K562 (cell line): ENCODE data around the gene PPP1R9B. TPM values are rescaled to one million over a fixed set of nuclear protein-coding genes. Genes with fewer than 3 reads are reported as not detected.

Experiments
- ATAC-seq: fragments of 200-7000 bp; cut with Tn5 transposase; 3 replicates; pipeline ENCODE4 v1.9.1; 2020; ENCODE audit warnings: moderate library complexity
- BruUV-seq: library from RNA; stranded (reverse); fragments of 400-500 nt; replicated peaks from 2 replicates; lab custom pipeline; 2021; lab: Mats Ljungman, UMichigan
- CTCF ChIA-PET: fragments of 300-600 bp; formaldehyde crosslinking; extraction: SDS; loops from one replicate; lab custom pipeline; 2021; ENCODE audit warnings: low intra/inter-chr PET ratio; lab: Yijun Ruan, JAX
- POLR2A ChIA-PET: fragments of 300-600, 350-650 bp; sonication (Branson Sonifier 250); formaldehyde crosslinking; extraction: SDS; loops from one replicate; lab custom pipeline; 2021; ENCODE audit warnings: antibody characterized with exemption, inconsistent platforms; lab: Yijun Ruan, JAX
- DNase-seq, 4 experiments: peaks; one replicate each; pipeline versions ENCODE4 v3.0.0 to v3.0.0-alpha.2; 2011 to 2018; ENCODE audit warnings: low spot score in 3 of 4, mixed read lengths in 3 of 4; ENCODE audit errors: extremely low read depth in 1 of 4
- FAIRE-seq: peaks from 2 replicates; lab custom pipeline; 2011; peaks lifted over from hg19 to GRCh38; lab: Jason Lieb, UNC
- H2AFZ ChIP-seq: 2 replicates; pipeline ENCODE4 v1.6.0; 2011; ENCODE audit warnings: low read depth, low read length, control low read depth, inconsistent platforms
- H3K27ac ChIP-seq: fragments of 200-600 bp; 3 replicates; pipeline ENCODE4 v1.8.0; 2011; ENCODE audit warnings: low read depth, mild to moderate bottlenecking, control low read depth, inconsistent platforms, low read length, moderate library complexity, mixed read lengths; ENCODE audit errors: extremely low read depth
- H3K27me3 ChIP-seq, 2 experiments: fragments of 300-600 bp in 1 of 2; 2 replicates in 1 of 2; 3 replicates in 1 of 2; pipeline versions ENCODE4 v1.6.0 to v1.8.0; 2011; ENCODE audit warnings: inconsistent platforms in 2 of 2, low read length in 2 of 2, mild to moderate bottlenecking in 1 of 2, mixed read lengths in 1 of 2, moderate library complexity in 1 of 2; ENCODE audit not compliant: control insufficient read depth in 2 of 2, insufficient read depth in 2 of 2
- H3K36me3 ChIP-seq: fragments of 300-600 bp; 3 replicates; pipeline ENCODE4 v1.8.0; 2011; ENCODE audit warnings: mild to moderate bottlenecking, low read length, inconsistent platforms; ENCODE audit not compliant: control insufficient read depth, insufficient read depth
- H3K4me1 ChIP-seq, 2 experiments: fragments of 200-600 bp in 1 of 2; replicated peaks in 1 of 2; 2 replicates in 1 of 2; 3 replicates in 1 of 2; pipeline versions ENCODE4 v1.5.1 to v1.8.0; 2011; ENCODE audit warnings: inconsistent platforms in 2 of 2, low read length in 2 of 2, mild to moderate bottlenecking in 1 of 2, mixed read lengths in 1 of 2, moderate library complexity in 1 of 2; ENCODE audit not compliant: control insufficient read depth in 2 of 2, insufficient read depth in 2 of 2
- H3K4me2 ChIP-seq: 2 replicates; pipeline ENCODE4 v1.6.1; 2011; ENCODE audit warnings: low read length, control low read depth, inconsistent platforms, mixed read lengths; ENCODE audit not compliant: insufficient read depth
- H3K4me3 ChIP-seq: fragments of 200-600 bp; sonication (generic), shearing (Covaris generic); 2 replicates; pipeline ENCODE4 v1.5.1; 2016; ENCODE audit warnings: control low read depth, inconsistent platforms
- H3K79me2 ChIP-seq: fragments of 200-600 bp; 3 replicates; pipeline ENCODE4 v1.8.0; 2011; ENCODE audit warnings: low read length, inconsistent platforms; ENCODE audit not compliant: control insufficient read depth, insufficient read depth
- H3K9ac ChIP-seq, 2 experiments: 2 replicates each; pipeline versions ENCODE4 v1.6.0 to v1.6.1; 2011; ENCODE audit warnings: low read depth in 2 of 2, low read length in 2 of 2, control low read depth in 1 of 2, inconsistent platforms in 1 of 2, mild to moderate bottlenecking in 1 of 2, mixed read lengths in 1 of 2; ENCODE audit not compliant: insufficient read depth in 1 of 2
- H3K9me1 ChIP-seq: one replicate; pipeline ENCODE4 v1.6.0; 2011; ENCODE audit warnings: inconsistent platforms, mild to moderate bottlenecking, low read length, moderate library complexity; ENCODE audit not compliant: control insufficient read depth, insufficient read depth
- H3K9me3 ChIP-seq: replicated peaks from 2 replicates; pipeline ENCODE4 v1.5.1; 2011; ENCODE audit warnings: low read depth, low read length, inconsistent platforms; ENCODE audit not compliant: control insufficient read depth, insufficient read depth
- H4K20me1 ChIP-seq: replicated peaks from 2 replicates; pipeline ENCODE4 v1.6.1; 2011; ENCODE audit warnings: low read length, inconsistent platforms, mixed read lengths; ENCODE audit not compliant: control insufficient read depth, insufficient read depth
- BMI1 ChIP-seq: fragments of 150-350 bp; IDR thresholded peaks from 2 replicates; pipeline ENCODE4 v1.6.1; 2014; ENCODE audit warnings: low read length
- CCNT2 ChIP-seq: IDR thresholded peaks from 2 replicates; pipeline ENCODE4 v1.6.1; 2011; ENCODE audit warnings: borderline replicate concordance, low read depth, mild to moderate bottlenecking, moderate library complexity, mixed read lengths, low read length; ENCODE audit not compliant: insufficient read length; ENCODE audit errors: extremely low read depth
- DEAF1 ChIP-seq: fragments of 450-650 bp; formaldehyde crosslinking; IDR thresholded peaks from 2 replicates; pipeline ENCODE4 v1.4.0; 2020; ENCODE audit warnings: mild to moderate bottlenecking, moderate library complexity
- EZH2 ChIP-seq: IDR thresholded peaks from 2 replicates; pipeline ENCODE4 v1.6.1; 2012; ENCODE audit warnings: low read depth, mild to moderate bottlenecking, inconsistent platforms, low read length, borderline replicate concordance
- FOXP4 ChIP-seq: sonication (generic); formaldehyde crosslinking; IDR thresholded peaks from 2 replicates; pipeline ENCODE4 v1.8.0; 2022; ENCODE audit warnings: mild to moderate bottlenecking, missing genetic modification reagents, borderline replicate concordance
- L3MBTL2 ChIP-seq: fragments of 450-650 bp; IDR thresholded peaks from 2 replicates; pipeline ENCODE4 v1.6.1; 2016; ENCODE audit warnings: mild to moderate bottlenecking, moderate library complexity
- MED1 ChIP-seq: sonication (generic); formaldehyde crosslinking; IDR thresholded peaks from 2 replicates; pipeline ENCODE4 v1.8.1; 2023; ENCODE audit warnings: missing genetic modification reagents, borderline replicate concordance
- MTA3 ChIP-seq: fragments of 450-650 bp; formaldehyde crosslinking; IDR thresholded peaks from 2 replicates; pipeline ENCODE4 v1.6.1; 2017; ENCODE audit warnings: mild to moderate bottlenecking, borderline replicate concordance
- PCBP2 ChIP-seq: fragments of 200-400 bp; formaldehyde crosslinking; IDR thresholded peaks from 2 replicates; pipeline ENCODE4 v1.6.1; 2018; ENCODE audit warnings: low read length, low read depth, mild to moderate bottlenecking, moderate library complexity; ENCODE audit not compliant: poor library complexity, severe bottlenecking
- PYGO2 ChIP-seq: fragments of 450-650 bp; IDR thresholded peaks from 2 replicates; pipeline ENCODE4 v1.6.1; 2016; ENCODE audit warnings: mild to moderate bottlenecking, missing genetic modification characterization, moderate library complexity, missing compliant biosample characterization
- RAD21 ChIP-seq, 2 experiments: fragments of 250-450 bp in 1 of 2; fragments of 450-650 bp in 1 of 2; sonication (Bioruptor Pico) in 1 of 2; formaldehyde crosslinking in 1 of 2; IDR thresholded peaks in 1 of 2; conservative IDR thresholded peaks in 1 of 2; 2 replicates each; pipeline versions ENCODE4 v1.4.0 to v1.8.0; 2020 to 2022; ENCODE audit warnings: mild to moderate bottlenecking in 2 of 2, moderate library complexity in 1 of 2
- RB1 ChIP-seq: fragments of 450-650 bp; IDR thresholded peaks from 2 replicates; pipeline ENCODE4 v1.6.1; 2017; ENCODE audit warnings: low read depth, mild to moderate bottlenecking
- SIN3B ChIP-seq: fragments of 450-650 bp; IDR thresholded peaks from 2 replicates; pipeline ENCODE4 v1.6.1; 2017; ENCODE audit warnings: low read depth, mild to moderate bottlenecking, moderate library complexity
- SP1 ChIP-seq: sonication (generic); formaldehyde crosslinking; IDR thresholded peaks from 2 replicates; pipeline ENCODE4 v1.8.1; 2022; ENCODE audit warnings: mild to moderate bottlenecking, missing genetic modification reagents
- TAF7 ChIP-seq: fragments of 450-650 bp; IDR thresholded peaks from 2 replicates; pipeline ENCODE4 v1.6.1; 2016; ENCODE audit warnings: missing genetic modification characterization, missing compliant biosample characterization
- TCF7 ChIP-seq: sonication (generic); IDR thresholded peaks from 2 replicates; pipeline ENCODE4 v1.6.1; 2016; ENCODE audit warnings: antibody characterized with exemption, borderline replicate concordance
- ZKSCAN3 ChIP-seq: fragments of 250-450 bp; sonication (Bioruptor Pico); IDR thresholded peaks from 2 replicates; pipeline ENCODE4 v1.4.0; 2020
- ZNF75A ChIP-seq: fragments of 450-650 bp; formaldehyde crosslinking; IDR thresholded peaks from 2 replicates; pipeline ENCODE4 v1.4.0; 2020; ENCODE audit warnings: mild to moderate bottlenecking
- WGBS: fragments of 100-300 bp; shearing (Covaris generic); methylation state at CpG from one replicate; pipeline ENCODE4 v1.1.6; 2016; ENCODE audit warnings: low coverage, mixed read lengths; ENCODE audit not compliant: insufficient coverage; ENCODE audit errors: missing lambda C conversion rate; 5-methylcytosine and 5-hydroxymethylcytosine counted together
- in situ Hi-C: fragments of 300-500 bp; cut with MboI; formaldehyde crosslinking; loops from 4 replicates; pipeline ENCODE4 v1.15.0; 2018; ENCODE audit warnings: inconsistent platforms, mixed read lengths
- intact Hi-C: fragments of 100-400 bp; cut with micrococcal nuclease; formaldehyde crosslinking; loops from 2 replicates; pipeline ENCODE4 v1.14.2; 2022
- polyA plus RNA-seq, 8 experiments: library from polyadenylated mRNA; depleted of rRNA in 4 of 8; stranded (reverse) in 5 of 8; unstranded in 3 of 8; fragments of >200 nt; fragmentation: Nextera tagmentation in 2 of 8; fragmentation: Illumina TruSeq in 1 of 8; extraction: Ambion mirVana in 2 of 8; extraction: Trizol in 1 of 8; gene quantifications; 2 replicates each; pipeline versions ENCODE4 v1.2.1 to v1.2.3, GENCODE V29; 2011 to 2014; ENCODE audit warnings: inconsistent platforms in 1 of 8, missing spikeins in 1 of 8
- total RNA-seq, 7 experiments: library from RNA; depleted of rRNA in 6 of 7; stranded (reverse); fragments of >200 nt in 6 of 7; fragmentation: Illumina TruSeq in 2 of 7; extraction: Trizol in 2 of 7; gene quantifications; 2 replicates each; pipeline versions ENCODE4 v1.2.1 to v1.2.3, GENCODE V29; 2011 to 2021; ENCODE audit warnings: low replicate concordance in 1 of 7

Gene PPP1R9B
- total and polyA plus RNA-seq, 9 of the 15 experiments (the other 6 are each of a cell fraction or from before 2014, with no cell fraction given), result 0.10 to 63.5 (median 24.7) TPM

GRCh38 chr17:50161023-50161910 lies 10.8 kb upstream of the PPP1R9B start:
- 1% methylated on average over 50 of the region's 53 CpGs for WGBS
- ATAC-seq (peak; percentile 99), DNase-seq (peak; percentile 94 to 99 (median 99)), FAIRE-seq (peak; percentile 97)
- peak overlapping the region; percentile 45 for H3K4me3 ChIP-seq
- no TSS peak for BruUV-seq
- no peaks in the 10 kb centered on the region for H3K27me3 ChIP-seq
- H3K79me2 ChIP-seq, result no peaks in the 10 kb centered on the region
- no peaks in the 10 kb centered on the region for H3K36me3 ChIP-seq
- H2AFZ ChIP-seq, result peak overlapping the region; percentile 96
- H3K9me1 ChIP-seq, result no peaks in the 10 kb centered on the region
- no peaks in the 10 kb centered on the region for H4K20me1 ChIP-seq
- no peak overlapping the region for H3K27ac ChIP-seq
- ChIA-PET CTCF (interaction anchor here (0.5 to 2.1 kb wide), 7 partner anchors 8 to 173 kb away, joined by 3 to 6 read pairs (median 3); partner anchors contain the start of gene PDK2), POLR2A (interaction anchor here (0.8 to 1.2 kb wide), 2 partner anchors 10 to 15 kb away, joined by 3 to 6 read pairs; no protein-coding TSS in a partner anchor)
- in situ Hi-C loops, result no loop called here
- peak overlapping the region; percentile 95 for H3K4me2 ChIP-seq
- H3K9ac ChIP-seq, result peak overlapping the region; percentile 24 to 85
- no peaks in the 10 kb centered on the region for H3K9me3 ChIP-seq
- intact Hi-C loops, result loop anchor here (1.0 to 2.0 kb wide), 4 partner anchors 9 to 67 kb away; no protein-coding TSS in a partner anchor
- peaks cover 10 to 20% of the 10 kb centered on the region in 2 experiments; a peak in 3 of 5 replicates for H3K4me1 ChIP-seq
- TF ChIP-seq TCF7, result 0 out of 2 replicates have a peak, but pooled peaks have one; percentile 42
- TF ChIP-seq DEAF1 (CRISPR knock-in tag), result peak; percentile 59
- TF ChIP-seq SIN3B, result 0 out of 2 replicates have a peak, but pooled peaks have one; percentile 15
- peak; percentile 93 for TF ChIP-seq RB1
- TF ChIP-seq MED1 (CRISPR knock-in tag), result no peak
- no peak for TF ChIP-seq BMI1
- no peak for TF ChIP-seq EZH2
- TF ChIP-seq CCNT2, result peak; percentile 43
- TF ChIP-seq FOXP4 (CRISPR knock-in tag), result peak; percentile 86; the same call in 1 of the 2 replicates
- peak; percentile 79 to 88 for TF ChIP-seq RAD21 (CRISPR knock-in tag; conservative IDR thresholded peaks at IDR 0.05 in 1 of 2, IDR thresholded peaks at IDR 0.05 in 1 of 2)
- TF ChIP-seq SP1 (CRISPR knock-in tag), result peak; percentile 89
- TF ChIP-seq TAF7 (tag), result no peak
- peak; percentile 64 for TF ChIP-seq L3MBTL2
- TF ChIP-seq ZKSCAN3 (CRISPR knock-in tag), result no peak
- TF ChIP-seq PCBP2, result no peak
- TF ChIP-seq PYGO2, result no peak
- peak; percentile 63; the same call in 1 of the 2 replicates for TF ChIP-seq MTA3
- TF ChIP-seq ZNF75A (CRISPR knock-in tag), result no peak
